Liver (tissue), 3 donors: Measurements from ENCODE around the gene GAPVD1.

ENCODE experiments used
- ATF3 ChIP-seq: IDR thresholded peaks from 2 replicates; pipeline ENCODE4 v1.6.1; 2016; ENCODE audit warnings: antibody characterized with exemption
- CTCF ChIP-seq: fragments of 150-350 bp; IDR thresholded peaks from 2 replicates; pipeline ENCODE4 v1.5.1; 2017; ENCODE audit warnings: improper control_type of control experiment, low read depth, low read length; ENCODE audit not compliant: missing input control
- REST ChIP-seq: IDR thresholded peaks from 2 replicates; pipeline ENCODE4 v1.6.1; 2016; ENCODE audit warnings: antibody characterized with exemption, mild to moderate bottlenecking
- SP1 ChIP-seq: IDR thresholded peaks from 2 replicates; pipeline ENCODE4 v1.6.1; 2018; ENCODE audit warnings: antibody characterized with exemption, mild to moderate bottlenecking
- donor health status: healthy.
- donor health status: healthy.

- no peak for TF ChIP-seq CTCF
- no peak for TF ChIP-seq REST
- no peak for TF ChIP-seq ATF3
- no peak for TF ChIP-seq SP1
These were observed 50.8 kb downstream of the GAPVD1 start for GRCh38 chr9:125312411-125312810.
